ENCODE data around the gene IL1RAP. TPM values are rescaled to one million over a fixed set of nuclear protein-coding genes. Genes with fewer than 3 reads are reported as not detected.
"Not testable (repeated sequence)": the region's sequence is repeated elsewhere in the genome, so short reads cannot be mapped to it uniquely, and the experiment has no call there.

IL1RAP gene
- total and polyA plus RNA-seq, 2 experiments from 2014 or later = 3.6 to 5.0 TPM

GRCh38 chr3:190517687-190518086, 3.8 kb downstream of the IL1RAP start (continued):
- no peak for TF ChIP-seq ZNF462 (CRISPR knock-in tag; IDR thresholded peaks at IDR 0.05)

- H3K9me2 ChIP-seq (ENCODE audit: insufficient read depth); H4K20me1 ChIP-seq (replicated peaks; ENCODE audit: insufficient read depth); H3F3A ChIP-seq (replicated peaks; ENCODE audit: low read depth); H3K36me3 ChIP-seq (ENCODE audit: insufficient read depth); H2AFZ ChIP-seq; H3K36me3 Mint-ChIP-seq (ENCODE audit: low read depth); H3K27ac Mint-ChIP-seq; ATAC-seq; H3K4me3 Mint-ChIP-seq; H3K4me3 ChIP-seq; H3K79me2 ChIP-seq (replicated peaks; ENCODE audit: insufficient read depth); H3K27ac ChIP-seq (ENCODE audit: low read depth); H3K9me3 Mint-ChIP-seq; DNase-seq (ENCODE audit: low spot score); H3K4me2 ChIP-seq: not testable (repeated sequence)
- H3K4me1 ChIP-seq (ENCODE audit: insufficient read depth) = peaks cover 12% of the 10 kb centered on the region; the same call in 1 of the 2 replicates
- Mint-ChIP-seq H3K27me3 (ENCODE audit: insufficient read depth, low read depth, poor library complexity) (peaks cover 10% of the 10 kb centered on the region), H3K4me1 (peaks cover 18% of the 10 kb centered on the region)
- peaks cover 23% of the 10 kb centered on the region for H3K27me3 ChIP-seq (ENCODE audit: insufficient read depth)
These were observed 4.6 kb downstream of the IL1RAP start for GRCh38 chr3:190518531-190518930.

DNA sequence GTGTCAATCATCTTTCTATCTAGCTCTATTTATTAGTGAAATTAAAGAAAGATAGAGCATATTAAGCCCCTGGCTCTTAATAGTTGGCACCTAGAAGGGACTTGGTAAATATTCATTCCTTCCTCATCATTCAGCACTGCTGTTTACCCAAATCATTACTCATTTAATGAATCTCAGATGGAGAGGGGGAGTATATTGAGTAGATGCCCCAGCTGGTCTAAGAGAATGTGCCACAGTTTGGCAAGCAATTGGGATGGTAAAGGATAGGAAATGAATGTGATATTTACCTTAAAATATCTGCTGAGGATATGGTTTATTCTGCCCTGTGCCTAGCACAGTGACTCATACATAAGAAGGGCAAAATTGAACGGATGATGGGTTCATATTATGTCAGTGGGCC, 6.0 kb downstream of the IL1RAP start:
- Mint-ChIP-seq H3K4me3 (no peak overlapping the region), H3K27ac (no peak overlapping the region), H3K36me3 (ENCODE audit: low read depth) (no peaks in the 10 kb centered on the region), H3K27me3 (ENCODE audit: insufficient read depth, low read depth, poor library complexity) (peaks cover 5% of the 10 kb centered on the region), H3K9me3 (no peaks in the 10 kb centered on the region), H3K4me1 (peaks cover 16% of the 10 kb centered on the region)
- Histone ChIP-seq H3K36me3 (ENCODE audit: insufficient read depth) (no peaks in the 10 kb centered on the region), H3K4me1 (ENCODE audit: insufficient read depth) (peaks cover 12% of the 10 kb centered on the region; the same call in 1 of the 2 replicates), H3K79me2 (replicated peaks; ENCODE audit: insufficient read depth) (no peaks in the 10 kb centered on the region), H3K4me2 (no peak overlapping the region), H3K27me3 (ENCODE audit: insufficient read depth) (peaks cover 14% of the 10 kb centered on the region), H3K27ac (ENCODE audit: low read depth) (no peak overlapping the region), H4K20me1 (replicated peaks; ENCODE audit: insufficient read depth) (no peaks in the 10 kb centered on the region), H3F3A (replicated peaks; ENCODE audit: low read depth) (no peaks in the 10 kb centered on the region), H3K9me2 (ENCODE audit: insufficient read depth) (no peaks in the 10 kb centered on the region), H3K4me3 (no peak overlapping the region), H2AFZ (no peak overlapping the region)
- DNase-seq (ENCODE audit: low spot score) (no peak), ATAC-seq (no peak)
- no peak for TF ChIP-seq ZNF462 (CRISPR knock-in tag; IDR thresholded peaks at IDR 0.05)
- no peak for TF ChIP-seq EZH2phosphoT487 (IDR thresholded peaks at IDR 0.05; ENCODE audit: unreplicated experiment)
- TF ChIP-seq NANOG (IDR thresholded peaks at IDR 0.05; ENCODE audit: borderline replicate concordance) = no peak
